ENCODE measurements around the gene SKI.

SKI gene

GRCh38 chr1:2358072-2358471, 130.0 kb downstream of the SKI start:
- no peak for DNase-seq

- no peak for DNase-seq
Observed at GRCh38 chr1:2358651-2359640, 130.8 kb downstream of the SKI start.
